Activated naive CD4-positive, alpha-beta T cell treated with anti-CD3 and anti-CD28 coated beads, Interleukin-2, amount 50 U/mL, for 24 hours (primary cell): ENCODE data around the gene ETV3L.
"Not testable (repeated sequence)": the region's sequence is repeated elsewhere in the genome, so short reads cannot be mapped to it uniquely, and the experiment has no call there.

Source experiments
- H3K27ac Mint-ChIP-seq: one replicate; pipeline ENCODE4 v1.8.0; 2021; ENCODE audit warnings: mild to moderate bottlenecking, mixed read lengths
- H3K27me3 Mint-ChIP-seq: one replicate; pipeline ENCODE4 v1.8.0; 2021; ENCODE audit warnings: mixed read lengths
- H3K36me3 Mint-ChIP-seq: one replicate; pipeline ENCODE4 v1.8.0; 2021; ENCODE audit warnings: mixed read lengths
- H3K4me1 Mint-ChIP-seq: one replicate; pipeline ENCODE4 v1.8.0; 2021; ENCODE audit warnings: mixed read lengths
- H3K4me3 Mint-ChIP-seq: one replicate; pipeline ENCODE4 v1.8.0; 2021; ENCODE audit warnings: mild to moderate bottlenecking, mixed read lengths
- H3K9me3 Mint-ChIP-seq: one replicate; pipeline ENCODE4 v1.8.0; 2021; ENCODE audit warnings: mixed read lengths

ETV3L gene

GRCh38 chr1:157101149-157101548 lies 1.5 kb upstream of the ETV3L start:
- Mint-ChIP-seq H3K36me3 (no peaks in the 10 kb centered on the region), H3K27me3 (no peaks in the 10 kb centered on the region), H3K27ac (no peak overlapping the region), H3K9me3 (no peaks in the 10 kb centered on the region), H3K4me1 (no peaks in the 10 kb centered on the region), H3K4me3 (no peak overlapping the region)

GRCh38 chr1:157098987-157099632 lies 498 bp downstream of the ETV3L start:
- not testable (repeated sequence) for H3K27ac Mint-ChIP-seq, H3K9me3 Mint-ChIP-seq, H3K4me3 Mint-ChIP-seq, H3K27me3 Mint-ChIP-seq, H3K36me3 Mint-ChIP-seq, H3K4me1 Mint-ChIP-seq

DNA sequence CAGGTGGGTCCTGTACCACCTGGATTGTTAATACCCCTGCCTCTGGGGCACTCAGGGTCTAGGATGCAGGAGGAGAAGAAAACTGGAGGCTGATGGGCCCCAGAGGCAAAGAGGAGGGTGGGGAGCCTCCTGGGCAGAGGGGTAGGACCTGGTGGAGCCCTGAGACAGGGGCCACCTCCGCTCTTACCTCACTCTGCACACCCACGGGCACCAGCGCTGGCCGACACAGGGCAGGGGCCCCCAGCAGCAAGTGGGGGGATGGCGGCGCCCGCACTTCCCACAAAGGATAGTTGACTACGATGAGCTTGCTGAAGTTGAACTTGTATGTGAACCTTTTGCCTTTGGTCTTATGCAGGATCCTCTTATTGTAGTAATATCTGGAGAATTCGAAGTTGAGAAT lies 1.1 kb downstream of the ETV3L start:
- no peaks in the 10 kb centered on the region for H3K9me3 Mint-ChIP-seq
- H3K36me3 Mint-ChIP-seq: no peaks in the 10 kb centered on the region
- no peak overlapping the region for H3K4me3 Mint-ChIP-seq
- no peaks in the 10 kb centered on the region for H3K4me1 Mint-ChIP-seq
- H3K27ac Mint-ChIP-seq: no peak overlapping the region
- H3K27me3 Mint-ChIP-seq: no peaks in the 10 kb centered on the region

DNA sequence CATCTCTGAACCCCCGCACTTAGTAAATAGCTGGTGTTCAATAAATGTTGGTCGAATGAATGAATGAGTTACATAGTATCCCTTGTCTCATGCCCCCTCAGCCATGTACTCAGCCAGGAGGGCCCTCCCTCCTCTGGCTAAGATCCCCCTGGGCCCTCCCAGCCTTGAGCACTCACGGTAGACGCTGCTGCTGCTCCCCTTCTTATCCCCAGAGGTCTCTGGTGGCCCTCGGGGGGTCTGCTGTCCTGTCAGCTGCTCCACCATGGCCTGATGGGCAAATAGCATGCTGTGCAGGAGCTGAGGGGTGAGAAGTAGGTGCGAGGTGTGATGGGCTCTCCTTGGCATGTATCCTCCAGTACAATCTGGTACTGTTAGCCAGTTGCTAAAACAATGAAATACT lies 1.9 kb downstream of the ETV3L start:
- H3K4me1 Mint-ChIP-seq: no peaks in the 10 kb centered on the region
- no peak overlapping the region for H3K4me3 Mint-ChIP-seq
- H3K27ac Mint-ChIP-seq: no peak overlapping the region
- no peaks in the 10 kb centered on the region for H3K36me3 Mint-ChIP-seq
- no peaks in the 10 kb centered on the region for H3K9me3 Mint-ChIP-seq
- H3K27me3 Mint-ChIP-seq: no peaks in the 10 kb centered on the region

- Mint-ChIP-seq H3K27ac (no peak overlapping the region), H3K27me3 (no peaks in the 10 kb centered on the region), H3K36me3 (no peaks in the 10 kb centered on the region), H3K4me1 (no peaks in the 10 kb centered on the region), H3K9me3 (no peaks in the 10 kb centered on the region), H3K4me3 (no peak overlapping the region)
Measured at GRCh38 chr1:157096881-157097280, 2.7 kb downstream of the ETV3L start.

DNA sequence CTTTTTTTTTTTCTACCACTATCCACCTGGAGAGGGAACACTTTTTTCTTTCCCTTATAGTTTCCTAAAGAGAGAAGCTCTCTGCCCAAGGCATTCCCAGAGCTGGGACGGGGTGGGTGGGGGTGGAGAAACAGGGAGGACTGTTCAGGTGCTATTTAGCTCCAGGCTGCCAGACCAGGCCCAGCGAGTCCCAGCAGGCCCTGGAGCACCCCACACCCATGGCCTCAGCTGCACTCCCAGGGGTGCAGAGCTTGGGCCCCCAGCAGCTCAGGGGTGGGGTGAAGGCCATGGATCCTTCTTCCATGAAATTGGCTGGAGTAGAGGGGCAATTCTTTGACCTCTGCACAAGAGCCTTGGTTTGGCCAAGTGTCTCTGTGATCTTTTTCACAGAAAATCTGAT lies 4.1 kb downstream of the ETV3L start:
- Mint-ChIP-seq H3K36me3 (no peaks in the 10 kb centered on the region), H3K4me1 (peaks cover under 1% of the 10 kb centered on the region), H3K9me3 (no peaks in the 10 kb centered on the region), H3K27me3 (no peaks in the 10 kb centered on the region), H3K4me3 (no peak overlapping the region), H3K27ac (no peak overlapping the region)

DNA sequence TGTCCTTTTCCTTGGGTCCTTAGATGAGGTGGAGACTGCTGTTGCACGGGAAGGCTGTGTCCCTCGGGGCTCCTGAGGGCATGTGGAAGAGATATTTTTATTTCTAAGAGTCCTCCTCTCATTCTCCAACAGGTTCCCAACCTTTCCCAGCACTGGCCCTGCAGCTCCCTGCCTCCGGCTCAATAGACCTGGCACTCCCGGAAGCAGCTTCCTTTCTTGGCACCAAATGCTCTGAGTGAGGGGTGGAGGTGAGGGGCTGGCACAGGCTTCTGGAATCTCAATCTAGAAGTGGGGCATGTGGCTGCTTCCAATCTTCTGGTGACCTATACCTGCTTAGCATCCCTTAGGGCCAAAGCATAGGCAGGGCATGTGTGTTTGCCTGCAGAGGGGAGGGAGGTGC lies 4.5 kb downstream of the ETV3L start:
- no peaks in the 10 kb centered on the region for H3K36me3 Mint-ChIP-seq
- H3K4me3 Mint-ChIP-seq: no peak overlapping the region
- H3K27me3 Mint-ChIP-seq: no peaks in the 10 kb centered on the region
- H3K9me3 Mint-ChIP-seq: no peaks in the 10 kb centered on the region
- H3K4me1 Mint-ChIP-seq: peaks cover 5% of the 10 kb centered on the region
- no peak overlapping the region for H3K27ac Mint-ChIP-seq

GRCh38 chr1:157092831-157093230 lies 6.8 kb downstream of the ETV3L start:
- Mint-ChIP-seq H3K4me1 (peaks cover 7% of the 10 kb centered on the region), H3K36me3 (no peaks in the 10 kb centered on the region), H3K27me3 (peaks cover 2% of the 10 kb centered on the region), H3K27ac (no peak overlapping the region), H3K4me3 (no peak overlapping the region), H3K9me3 (no peaks in the 10 kb centered on the region)

- no peak overlapping the region for H3K27ac Mint-ChIP-seq
- H3K4me3 Mint-ChIP-seq: no peak overlapping the region
- no peaks in the 10 kb centered on the region for H3K9me3 Mint-ChIP-seq
- peaks cover 2% of the 10 kb centered on the region for H3K27me3 Mint-ChIP-seq
- peaks cover 7% of the 10 kb centered on the region for H3K4me1 Mint-ChIP-seq
- no peaks in the 10 kb centered on the region for H3K36me3 Mint-ChIP-seq
Measured at GRCh38 chr1:157091668-157092273, 7.8 kb downstream of the ETV3L start.

DNA sequence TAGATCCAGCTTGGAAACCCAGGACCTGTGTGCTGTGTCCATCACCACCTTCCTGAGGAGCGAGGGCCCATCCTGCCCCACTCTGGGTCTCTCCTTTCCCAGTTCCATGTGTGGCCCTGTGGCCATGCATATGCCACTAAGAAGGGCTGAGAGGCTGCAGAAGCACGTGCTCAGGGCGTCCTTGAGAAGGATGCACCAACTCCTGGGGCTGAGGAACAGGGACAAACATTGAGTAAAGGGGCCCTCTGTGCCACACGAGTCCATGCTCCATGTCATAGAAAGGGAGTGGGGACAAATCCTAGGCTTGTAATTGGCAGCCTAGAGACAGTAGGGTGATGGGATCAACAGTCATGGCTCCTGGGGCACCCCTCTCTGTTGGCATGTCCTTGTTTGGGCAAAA lies 8.4 kb downstream of the ETV3L start:
- Mint-ChIP-seq H3K9me3 (no peaks in the 10 kb centered on the region), H3K4me3 (no peak overlapping the region), H3K27ac (no peak overlapping the region), H3K27me3 (peaks cover 2% of the 10 kb centered on the region), H3K36me3 (no peaks in the 10 kb centered on the region), H3K4me1 (peaks cover 7% of the 10 kb centered on the region)

GRCh38 chr1:157090771-157091170 lies 8.8 kb downstream of the ETV3L start:
- Mint-ChIP-seq H3K4me1 (peaks cover 7% of the 10 kb centered on the region), H3K36me3 (no peaks in the 10 kb centered on the region), H3K27me3 (peaks cover 2% of the 10 kb centered on the region), H3K27ac (no peak overlapping the region), H3K4me3 (no peak overlapping the region), H3K9me3 (no peaks in the 10 kb centered on the region)

DNA sequence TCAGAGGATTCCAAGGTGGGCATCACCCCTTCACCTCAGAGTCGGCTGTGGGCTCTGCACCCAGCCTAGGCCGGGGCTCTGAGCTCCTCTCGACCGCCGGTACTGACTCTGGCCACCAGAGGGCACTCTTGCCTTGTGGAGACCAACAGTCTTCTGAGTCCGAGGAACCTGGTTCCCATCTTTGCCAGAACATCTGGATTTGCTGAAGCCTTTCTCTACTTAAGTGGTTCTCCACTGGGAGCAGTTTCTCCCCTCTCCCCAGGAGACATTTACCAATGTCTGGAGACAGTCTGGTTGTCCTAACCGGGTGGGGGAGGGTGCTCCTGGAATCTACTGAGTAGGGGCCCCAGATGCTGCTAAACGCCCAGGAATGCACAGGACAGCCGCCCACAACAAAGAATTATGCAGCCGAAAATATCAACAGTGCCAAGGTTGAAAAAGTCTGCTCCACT lies 9.4 kb downstream of the ETV3L start:
- no peaks in the 10 kb centered on the region for H3K36me3 Mint-ChIP-seq

DNA sequence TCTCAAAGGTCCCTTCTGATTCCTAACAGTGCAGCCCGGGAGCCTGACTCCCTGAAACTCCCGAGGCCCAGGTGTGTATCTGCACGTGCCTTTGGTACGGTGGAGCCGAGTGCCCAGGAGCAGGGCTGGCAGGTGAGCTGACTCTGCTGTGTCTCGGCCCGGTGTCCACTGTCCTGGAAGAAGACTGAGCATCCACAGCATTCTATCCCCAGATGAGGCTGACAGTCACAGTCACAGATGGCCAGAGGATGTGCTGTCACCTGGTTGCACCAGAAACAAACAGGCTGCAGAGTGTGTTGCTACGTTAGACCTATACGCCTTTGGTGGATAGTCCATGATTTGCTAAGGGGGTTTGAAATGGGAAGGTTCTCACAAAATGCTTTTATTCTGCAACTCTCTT lies 9.8 kb downstream of the ETV3L start:
- Mint-ChIP-seq H3K4me1 (peaks cover 7% of the 10 kb centered on the region), H3K9me3 (no peaks in the 10 kb centered on the region), H3K36me3 (no peaks in the 10 kb centered on the region), H3K27ac (no peak overlapping the region), H3K4me3 (no peak overlapping the region), H3K27me3 (peaks cover 2% of the 10 kb centered on the region)

More for the DNA sequence above, 9.4 kb downstream of the ETV3L start:
- no peak overlapping the region for H3K4me3 Mint-ChIP-seq
- H3K27me3 Mint-ChIP-seq: peaks cover 2% of the 10 kb centered on the region
- H3K4me1 Mint-ChIP-seq: peaks cover 7% of the 10 kb centered on the region
- no peak overlapping the region for H3K27ac Mint-ChIP-seq
- H3K9me3 Mint-ChIP-seq: no peaks in the 10 kb centered on the region

GRCh38 chr1:157088607-157089006 lies 11.0 kb downstream of the ETV3L start:
- H3K27ac Mint-ChIP-seq: no peak overlapping the region
- H3K9me3 Mint-ChIP-seq: no peaks in the 10 kb centered on the region
- H3K27me3 Mint-ChIP-seq: peaks cover 2% of the 10 kb centered on the region
- H3K4me1 Mint-ChIP-seq: peaks cover 7% of the 10 kb centered on the region
- H3K36me3 Mint-ChIP-seq: no peaks in the 10 kb centered on the region
- no peak overlapping the region for H3K4me3 Mint-ChIP-seq

DNA sequence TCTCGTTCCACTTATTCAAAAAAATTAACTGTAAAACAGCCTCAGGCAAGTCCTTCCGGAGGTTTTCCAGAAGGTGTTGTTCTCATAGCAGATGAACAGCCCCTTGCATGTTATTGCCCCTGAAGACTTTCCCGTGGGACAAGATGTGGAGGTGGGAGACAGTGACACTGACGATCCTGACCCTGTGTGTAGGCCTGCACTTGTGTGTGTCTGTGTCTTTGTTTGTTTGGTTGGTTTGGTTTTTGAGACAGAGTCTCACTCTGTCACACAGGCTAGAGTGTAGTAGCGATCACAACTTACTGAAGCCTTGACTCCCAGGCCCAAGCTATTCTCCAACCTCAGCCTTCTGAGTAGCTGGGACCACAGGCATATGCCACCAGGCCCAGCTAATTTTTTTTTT lies 12.6 kb downstream of the ETV3L start:
- H3K36me3 Mint-ChIP-seq: no peaks in the 10 kb centered on the region

DNA sequence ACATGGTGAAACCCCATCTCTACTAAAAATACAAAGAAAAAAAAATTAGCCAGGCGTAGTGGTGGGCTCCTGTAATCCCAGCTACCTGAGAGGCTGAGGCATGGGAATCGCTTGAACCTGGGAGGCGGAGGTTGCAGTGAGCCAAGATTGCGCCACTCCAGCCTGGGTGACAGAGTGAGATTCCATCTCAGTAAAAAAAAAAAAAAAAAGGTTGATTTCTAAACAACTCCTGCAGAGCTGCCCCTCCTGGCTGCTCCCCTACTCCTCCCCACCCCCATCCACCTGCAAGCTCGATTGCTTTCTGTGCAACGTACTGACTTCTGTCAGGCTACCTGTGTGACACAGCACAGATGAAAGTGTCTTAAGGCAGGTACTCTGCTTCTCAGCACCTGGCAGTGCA lies 13.3 kb downstream of the ETV3L start:
- no peaks in the 10 kb centered on the region for H3K9me3 Mint-ChIP-seq
- no peak overlapping the region for H3K27ac Mint-ChIP-seq
- no peak overlapping the region for H3K4me3 Mint-ChIP-seq
- H3K4me1 Mint-ChIP-seq: peaks cover 7% of the 10 kb centered on the region
- H3K27me3 Mint-ChIP-seq: peaks cover 2% of the 10 kb centered on the region
- no peaks in the 10 kb centered on the region for H3K36me3 Mint-ChIP-seq

More for the DNA sequence above, 12.6 kb downstream of the ETV3L start:
- Mint-ChIP-seq H3K4me1 (peaks cover 7% of the 10 kb centered on the region), H3K4me3 (no peak overlapping the region), H3K9me3 (no peaks in the 10 kb centered on the region), H3K27ac (no peak overlapping the region), H3K27me3 (peaks cover 2% of the 10 kb centered on the region)

GRCh38 chr1:157085421-157085820 lies 14.2 kb downstream of the ETV3L start:
- Mint-ChIP-seq H3K27ac (no peak overlapping the region), H3K4me1 (peaks cover 5% of the 10 kb centered on the region), H3K4me3 (no peak overlapping the region), H3K9me3 (no peaks in the 10 kb centered on the region), H3K36me3 (no peaks in the 10 kb centered on the region), H3K27me3 (peaks cover 2% of the 10 kb centered on the region)
